ENCODE measurements around the gene NTM. TPM values are rescaled to one million over a fixed set of nuclear protein-coding genes. Genes with fewer than 3 reads are reported as not detected.

NTM gene
- total RNA-seq, 1 experiment from 2014 or later = not detected

DNA sequence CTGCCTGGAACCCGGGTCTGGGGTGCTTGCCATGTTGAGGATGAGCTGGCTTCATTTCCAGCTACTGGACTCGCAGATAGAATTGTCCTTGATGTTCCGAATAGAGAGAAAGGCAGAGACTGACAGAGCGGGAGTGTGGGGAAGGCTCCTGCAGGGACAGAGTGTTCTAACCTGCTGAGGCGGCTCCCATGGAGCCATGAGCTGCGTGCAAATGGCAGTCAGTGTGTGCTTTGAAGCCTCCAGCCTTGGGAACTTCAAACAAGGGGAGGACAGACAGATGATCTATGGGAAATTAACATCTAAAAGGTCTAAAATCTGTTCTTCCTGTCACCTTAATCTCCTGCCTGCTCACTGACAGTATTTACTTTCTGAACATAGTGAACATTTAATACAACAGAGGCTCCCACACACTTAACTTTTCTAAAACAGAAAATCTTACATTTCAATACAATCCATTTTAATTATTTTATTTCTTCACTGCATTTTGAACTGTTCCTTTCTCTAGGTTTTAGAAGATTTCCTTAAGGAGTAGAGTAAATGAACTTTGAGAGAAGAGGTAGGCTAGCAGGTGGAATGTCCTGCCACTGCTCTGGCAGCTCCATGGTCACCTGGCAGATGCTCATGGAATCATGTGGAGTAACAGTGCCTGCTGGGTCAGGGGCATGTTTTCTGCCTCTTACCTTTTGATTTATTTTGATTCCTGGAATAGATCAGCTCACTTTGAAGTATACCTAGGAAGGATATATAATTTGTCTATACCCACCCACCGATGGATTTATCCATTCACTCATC lies 481.7 kb downstream of the NTM start:
- ChIA-PET CTCF (no interaction called here), POLR2A (no interaction called here), RAD21 (ENCODE audit: low non-redundant PET in 1 of 2, low total read pairs in 2 of 2, uncharacterized antibody in 2 of 2, unreplicated experiment in 2 of 2) (no interaction called here)
- no peak overlapping the region for H3K27ac ChIP-seq (ENCODE audit: low read depth, low read length)
- no TSS peak for BruUV-seq (replicated peaks)
- H3K9me3 ChIP-seq (ENCODE audit: control insufficient read depth in 1 of 2, insufficient read depth in 1 of 2, low read depth in 1 of 2, low read length in 2 of 2) = peaks cover 0 to 12% of the 10 kb centered on the region in 2 experiments; a peak in 2 of 4 replicates
- H3K4me1 ChIP-seq (ENCODE audit: control insufficient read depth in 1 of 2, insufficient read depth in 2 of 2, low read length in 2 of 2) = no peaks in the 10 kb centered on the region
- intact Hi-C loops (cut with micrococcal nuclease) = no loop called here
- H3K79me2 ChIP-seq (ENCODE audit: insufficient read depth, low read length) = no peaks in the 10 kb centered on the region
- H3K27me3 ChIP-seq (ENCODE audit: insufficient read depth, low read length) = no peaks in the 10 kb centered on the region
- TF ChIP-seq FOSL1 (IDR thresholded peaks at IDR 0.05; ENCODE audit: low read depth) (no peak), EZH2 (IDR thresholded peaks at IDR 0.05) (no peak)
- H2AFZ ChIP-seq (ENCODE audit: low read depth, low read length, poor library complexity, severe bottlenecking) = no peak overlapping the region
- H3K4me3 ChIP-seq (replicated peaks in 1 of 2; ENCODE audit: low read depth in 1 of 2, low read length in 2 of 2) = no peak overlapping the region
- H3K4me2 ChIP-seq (ENCODE audit: low read length) = no peak overlapping the region
- no peaks in the 10 kb centered on the region for H3K36me3 ChIP-seq (ENCODE audit: control insufficient read depth in 1 of 2, insufficient read depth in 2 of 2, low read length in 2 of 2)
- no peaks in the 10 kb centered on the region for H4K20me1 ChIP-seq (ENCODE audit: insufficient read depth)
- no peak overlapping the region for H3K9ac ChIP-seq (ENCODE audit: low read length)
- DNase-seq (ENCODE audit: low read depth, low spot score) (no peak), ATAC-seq (no peak)
- no peaks in the 10 kb centered on the region for H3K9me2 ChIP-seq (ENCODE audit: insufficient read depth)

DNA sequence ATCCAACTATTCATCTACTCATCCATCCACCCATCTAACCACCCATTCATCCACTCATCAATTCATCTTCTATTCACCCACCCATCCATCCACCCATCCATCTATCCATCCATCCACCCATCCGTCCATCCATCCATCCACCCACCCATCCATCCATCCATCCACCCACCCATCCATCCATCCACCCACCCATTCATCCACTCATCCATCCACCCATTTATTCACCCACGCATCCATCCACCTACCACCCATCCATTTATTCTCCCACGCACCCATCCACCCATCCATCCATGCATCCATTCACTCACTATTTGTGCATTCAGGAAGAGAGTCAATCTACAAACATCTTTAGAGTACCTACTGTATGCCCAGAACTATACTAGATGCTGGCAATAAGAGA lies 482.3 kb downstream of the NTM start:
- Histone ChIP-seq H3K4me1 (ENCODE audit: control insufficient read depth in 1 of 2, insufficient read depth in 2 of 2, low read length in 2 of 2) (no peaks in the 10 kb centered on the region), H3K4me2 (ENCODE audit: low read length) (no peak overlapping the region), H3K79me2 (ENCODE audit: insufficient read depth, low read length) (no peaks in the 10 kb centered on the region), H2AFZ (ENCODE audit: low read depth, low read length, poor library complexity, severe bottlenecking) (no peak overlapping the region), H3K9me3 (ENCODE audit: control insufficient read depth in 1 of 2, insufficient read depth in 1 of 2, low read depth in 1 of 2, low read length in 2 of 2) (peaks cover 0 to 12% of the 10 kb centered on the region in 2 experiments; a peak in 2 of 4 replicates), H3K27ac (ENCODE audit: low read depth, low read length) (no peak overlapping the region), H4K20me1 (ENCODE audit: insufficient read depth) (no peaks in the 10 kb centered on the region), H3K9ac (ENCODE audit: low read length) (no peak overlapping the region), H3K27me3 (ENCODE audit: insufficient read depth, low read length) (no peaks in the 10 kb centered on the region), H3K4me3 (replicated peaks in 1 of 2; ENCODE audit: low read depth in 1 of 2, low read length in 2 of 2) (no peak overlapping the region), H3K36me3 (ENCODE audit: control insufficient read depth in 1 of 2, insufficient read depth in 2 of 2, low read length in 2 of 2) (no peaks in the 10 kb centered on the region), H3K9me2 (ENCODE audit: insufficient read depth) (no peaks in the 10 kb centered on the region)
- ChIA-PET POLR2A (no interaction called here), CTCF (no interaction called here), RAD21 (ENCODE audit: low non-redundant PET in 1 of 2, low total read pairs in 2 of 2, uncharacterized antibody in 2 of 2, unreplicated experiment in 2 of 2) (no interaction called here)
- DNase-seq (ENCODE audit: low read depth, low spot score) (no peak), ATAC-seq (no peak)
- BruUV-seq (replicated peaks) = no TSS peak
- no peak for TF ChIP-seq EGR1 (IDR thresholded peaks at IDR 0.05; ENCODE audit: low read depth)
- intact Hi-C loops (cut with micrococcal nuclease) = no loop called here

Measured in HCT116 (cell line).